Kasumi-1 (cell line): ENCODE data around the gene SPRR2D.
"Not testable (repeated sequence)": the region's sequence is repeated elsewhere in the genome, so short reads cannot be mapped to it uniquely, and the experiment has no call there.

ENCODE experiments used
- DNase-seq, 2 experiments: peaks; one replicate each; lab custom pipeline; 2025; lab: John Stamatoyannopoulos, UW

SPRR2D gene

DNA sequence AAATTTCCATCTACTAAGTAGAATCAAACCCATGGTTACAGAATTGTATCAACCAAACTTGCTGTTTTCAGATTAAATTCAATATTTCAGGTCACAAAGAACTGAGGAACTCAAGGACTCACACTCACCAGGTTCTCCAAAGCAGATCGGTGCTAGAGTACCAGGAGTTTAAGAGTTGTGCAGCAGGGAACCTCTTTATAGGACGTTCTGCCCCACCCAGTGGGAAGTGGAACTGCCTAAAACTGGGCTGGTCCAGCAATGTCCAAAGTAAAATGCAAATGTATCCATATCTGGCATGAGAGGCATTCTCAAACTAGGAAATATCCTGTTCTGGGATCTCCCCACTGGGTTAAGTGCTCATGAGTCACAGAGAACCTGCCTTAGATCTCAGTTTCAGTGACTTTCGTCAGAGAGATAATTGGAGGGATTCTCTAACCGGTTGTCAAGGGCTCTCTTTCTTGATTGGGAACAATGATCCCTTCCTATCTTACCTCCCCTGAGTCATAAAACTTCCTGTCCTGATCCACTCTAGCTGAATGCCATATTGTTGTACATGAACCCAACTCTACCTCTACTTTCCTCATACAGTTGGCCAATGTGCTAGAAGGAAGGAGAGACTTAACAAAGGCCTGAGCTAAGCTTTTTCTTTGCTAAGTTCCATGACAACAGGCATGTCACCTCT lies at the start of gene SPRR2D:
Gene SPRR2D (minus strand): TSS at position 171 of the 682 bp plus-strand sequence. CDS start 774 bp downstream, outside the sequence.
- DNase-seq: no peak

DNA sequence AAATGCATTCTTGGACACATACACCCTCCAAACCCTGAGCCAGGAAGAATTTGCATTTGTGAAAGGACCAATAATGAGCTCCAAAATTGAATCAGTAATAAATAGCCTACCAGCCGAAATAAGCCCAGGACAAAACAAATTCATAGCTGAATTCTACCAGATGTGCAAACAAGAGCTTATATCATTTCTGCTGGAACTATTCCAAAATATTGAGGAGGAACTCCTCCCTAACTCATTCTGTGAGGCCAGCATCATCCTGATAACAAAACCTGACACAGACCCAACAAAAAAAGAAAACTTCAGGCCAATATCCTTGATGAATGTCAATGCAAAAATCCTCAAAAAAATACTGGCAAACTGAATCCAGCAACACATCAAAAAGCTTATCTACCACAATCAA lies 46.7 kb upstream of the SPRR2D start:
- DNase-seq: no peak

- no peak for DNase-seq
Measured at GRCh38 chr1:153081736-153082135, 40.8 kb upstream of the SPRR2D start.

- no peak for DNase-seq
Measured at GRCh38 chr1:153072806-153073726, 32.1 kb upstream of the SPRR2D start.

DNA sequence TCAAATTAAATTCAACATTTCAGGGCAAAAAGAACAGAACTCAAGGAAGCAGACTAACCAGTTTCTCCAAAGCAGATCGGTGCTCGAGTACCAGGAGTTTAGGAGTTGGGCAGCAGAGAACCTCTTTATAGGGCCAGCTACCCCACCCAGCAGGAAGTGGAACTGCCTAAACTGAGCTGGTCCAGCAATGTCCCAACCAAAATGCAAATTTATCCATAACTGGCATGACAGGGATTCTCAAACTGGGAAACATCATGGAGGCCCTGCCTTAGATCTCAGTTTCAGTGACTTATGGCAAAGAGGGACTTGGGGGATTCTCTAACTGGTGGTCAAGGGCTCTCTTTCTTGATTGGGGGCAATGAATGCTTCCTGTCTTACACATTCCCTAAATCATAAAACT lies 30.6 kb upstream of the SPRR2D start, which contains the start of gene SPRR2B:
Gene SPRR2B (minus strand): TSS at position 101 of the 400 bp plus-strand sequence. CDS start 772 bp downstream, outside the sequence.
- no peak for DNase-seq

GRCh38 chr1:153070243-153070642 lies 29.3 kb upstream of the SPRR2D start:
- no peak for DNase-seq

DNA sequence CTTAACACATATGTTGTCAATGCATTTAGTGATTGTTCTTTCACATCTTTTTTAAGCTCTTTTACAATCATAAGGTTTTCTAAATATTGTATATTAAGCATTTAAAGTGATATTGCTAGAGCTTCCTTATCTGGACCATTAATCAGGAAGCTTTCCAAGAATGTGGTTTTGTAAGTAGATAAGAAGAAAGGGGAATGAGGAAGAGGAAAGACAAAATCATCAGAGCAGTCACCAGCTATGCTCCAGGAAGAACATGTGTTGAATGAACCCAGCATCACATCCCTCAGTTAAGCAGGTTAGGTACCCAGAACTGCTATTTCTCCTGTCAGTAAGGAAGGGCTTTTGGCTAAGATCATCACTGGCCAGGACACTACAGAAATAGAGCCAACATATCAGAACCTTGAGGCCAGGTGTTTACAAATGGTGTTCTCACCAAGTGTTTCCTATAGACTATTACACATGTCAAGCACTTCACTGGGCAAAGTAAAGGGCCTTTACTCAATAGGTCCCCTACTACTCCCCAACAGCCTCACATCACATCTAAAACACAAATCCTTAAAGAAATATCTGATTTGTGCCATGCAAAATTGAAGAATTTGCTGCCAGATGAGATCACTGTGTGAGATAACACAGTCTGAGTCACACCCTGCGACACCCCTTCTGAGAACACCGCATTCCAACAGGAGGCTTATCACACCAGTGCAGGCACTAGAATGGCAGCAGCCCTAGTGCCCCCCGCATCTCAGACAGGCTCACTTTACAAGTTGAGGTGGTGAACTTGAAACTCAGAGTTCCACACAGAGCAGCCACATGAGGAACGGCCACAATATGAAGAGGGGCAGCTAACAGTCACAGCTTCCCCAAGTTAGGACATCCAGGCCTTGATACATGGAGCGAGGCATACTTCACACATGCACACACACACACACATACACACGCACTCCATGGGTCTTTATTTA lies 18.2 kb upstream of the SPRR2D start:
- DNase-seq: no peak

- peak in 1 of 2 experiments; percentile 13 for DNase-seq
Measured at GRCh38 chr1:153058154-153058553, 17.2 kb upstream of the SPRR2D start.

DNA sequence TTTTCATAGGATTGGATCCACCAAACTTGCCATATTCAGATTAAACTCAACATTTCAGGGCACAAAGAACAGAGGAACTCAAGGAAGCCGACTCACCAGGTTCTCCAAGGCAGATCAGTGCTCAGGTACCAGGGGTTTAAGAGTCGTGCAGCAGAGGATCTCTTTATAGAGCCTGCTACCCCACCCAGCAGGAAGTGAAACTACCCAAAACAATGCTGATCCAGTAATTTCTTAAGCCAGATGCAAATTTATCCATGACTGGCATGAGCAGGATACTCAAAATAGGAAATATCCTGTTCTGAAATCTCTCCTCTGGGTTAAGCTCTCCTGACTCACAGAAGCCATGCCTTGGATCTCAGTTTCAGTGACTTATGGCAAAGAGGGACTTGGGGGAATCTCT lies 16.5 kb upstream of the SPRR2D start, which contains the start of gene SPRR2A:
Gene SPRR2A (minus strand): TSS at position 138 of the 400 bp plus-strand sequence. CDS start 777 bp downstream, outside the sequence.
- no peak for DNase-seq

- DNase-seq: not testable (repeated sequence)
Measured at GRCh38 chr1:153056111-153056510, 15.2 kb upstream of the SPRR2D start.

DNA sequence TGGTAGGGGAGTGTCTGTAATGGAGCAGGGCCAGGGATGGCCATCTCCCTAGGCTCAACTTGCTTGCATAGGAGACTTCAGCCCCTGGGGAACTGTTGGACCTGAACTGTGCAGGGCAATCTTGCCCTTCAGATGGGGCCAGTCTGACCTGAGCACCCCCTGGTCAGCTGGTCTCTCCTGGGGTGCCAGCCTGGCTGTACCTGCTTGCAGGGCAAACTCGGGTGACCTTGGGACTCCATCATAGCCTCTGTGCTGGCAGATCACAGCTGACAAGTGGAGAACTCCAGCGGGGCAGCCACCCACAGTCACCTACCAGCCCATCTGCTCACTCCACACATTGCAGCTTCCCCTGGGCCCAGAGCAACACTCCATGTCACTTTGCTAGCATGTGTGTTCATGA lies 8.3 kb upstream of the SPRR2D start:
- no peak for DNase-seq

GRCh38 chr1:153035211-153035610 lies 5.7 kb downstream of the SPRR2D start:
- no peak for DNase-seq

- DNase-seq: peak in 1 of 2 experiments; percentile 21
Measured at GRCh38 chr1:153032677-153033308, 8.1 kb downstream of the SPRR2D start.

GRCh38 chr1:153032073-153032472 lies 8.8 kb downstream of the SPRR2D start:
- DNase-seq: no peak

- no peak for DNase-seq
Measured at GRCh38 chr1:153030895-153031294, 10.0 kb downstream of the SPRR2D start, which contains the start of gene SPRR1B. TSS of gene SPRR1B (plus strand) at chr1:153031203. CDS start at chr1:153032346, 1,143 bp downstream.

DNA sequence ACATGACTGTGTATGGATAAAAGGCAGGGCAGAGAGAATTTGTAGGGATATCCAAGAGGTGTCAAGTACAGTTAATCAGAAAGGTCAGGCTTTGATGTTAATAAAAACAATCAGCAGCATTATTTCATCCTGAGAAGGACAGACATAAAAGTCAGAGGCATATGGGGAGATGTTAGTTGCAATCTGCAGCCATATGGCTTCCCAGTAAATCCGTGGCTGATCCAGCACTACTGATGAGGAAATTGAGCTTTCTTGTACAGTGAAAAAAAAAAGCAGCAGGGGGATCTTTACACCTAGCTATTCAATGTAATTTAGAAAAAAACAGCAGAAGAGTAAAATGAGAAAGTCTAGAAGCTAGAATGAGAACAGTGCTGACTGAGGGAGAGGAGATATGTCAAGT lies 12.2 kb downstream of the SPRR2D start:
- no peak for DNase-seq

DNA sequence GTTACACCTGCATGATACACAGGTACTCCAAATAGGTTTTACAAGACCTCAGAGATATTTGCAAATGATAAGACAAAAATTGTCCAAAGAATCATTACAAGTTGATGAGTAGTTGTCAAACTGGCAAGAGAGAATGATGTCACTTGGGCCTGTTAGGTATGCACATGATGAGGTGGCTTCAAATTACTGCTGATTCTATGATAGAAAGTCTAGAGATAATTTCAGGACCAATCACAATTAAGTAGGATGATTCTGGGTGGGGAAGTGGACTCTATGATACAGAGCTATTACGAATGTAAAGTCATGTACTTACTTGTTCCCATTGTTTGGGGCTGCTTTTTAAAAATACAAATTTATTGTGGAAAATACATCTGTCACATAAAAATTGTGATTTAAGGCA lies 15.1 kb downstream of the SPRR2D start:
- DNase-seq: no peak

DNA sequence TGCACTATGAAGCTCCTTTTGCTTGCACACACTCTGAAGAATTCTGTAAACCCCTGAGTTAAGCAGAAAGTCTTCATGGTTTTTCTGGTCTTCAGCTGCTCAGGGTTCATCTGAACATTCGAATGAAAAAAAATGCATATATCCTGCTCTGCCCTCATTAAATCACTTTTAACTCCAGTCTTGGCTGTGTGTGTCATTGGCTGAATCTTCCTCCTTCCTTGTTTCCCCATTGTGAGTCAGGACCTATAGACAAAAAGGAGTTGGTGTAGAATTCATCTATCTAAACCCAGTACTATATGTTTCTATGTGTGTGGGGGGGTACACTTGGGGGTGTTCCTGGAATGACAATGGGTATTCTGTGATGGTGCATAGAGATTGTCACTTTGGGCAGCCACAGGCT lies 16.5 kb downstream of the SPRR2D start:
- no peak for DNase-seq

DNA sequence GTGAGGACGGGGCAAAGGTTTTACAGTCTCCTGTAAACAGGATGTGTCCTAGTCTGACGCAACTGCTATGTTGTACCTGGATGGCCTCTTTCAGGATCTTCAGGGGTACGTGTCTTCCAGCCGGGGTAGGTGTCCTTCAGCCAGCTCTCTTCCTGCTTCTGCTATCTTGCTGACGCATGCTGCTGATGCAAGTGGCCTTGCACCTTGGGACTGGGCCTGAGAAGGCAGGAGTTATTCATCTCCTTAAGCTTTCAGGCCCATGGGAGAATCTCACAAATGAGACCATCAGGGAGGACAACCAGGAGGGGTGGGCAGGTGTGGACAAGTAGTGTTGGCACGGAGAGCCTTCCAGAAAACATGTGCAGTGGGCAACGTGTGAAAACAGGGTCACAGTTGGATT lies 17.8 kb downstream of the SPRR2D start:
- DNase-seq: no peak

DNA sequence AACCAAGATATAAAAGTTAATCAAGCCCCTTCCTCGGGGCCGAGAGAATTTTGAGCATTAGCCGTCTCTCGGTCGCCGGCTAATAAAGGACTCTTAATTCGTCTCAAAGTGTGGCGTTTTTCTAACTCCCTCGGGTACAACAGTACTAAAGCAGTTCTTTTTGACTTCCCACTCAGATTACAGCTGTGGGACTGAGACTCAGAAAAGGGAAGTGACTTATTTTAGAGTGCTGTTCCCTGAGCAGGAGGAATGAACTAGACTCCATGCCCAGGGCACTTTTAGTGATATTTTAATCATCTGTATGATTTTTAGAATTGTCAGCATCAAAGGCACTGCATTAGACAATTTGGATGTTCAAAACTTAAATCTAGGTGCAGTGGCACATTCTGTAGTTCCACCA lies 18.6 kb downstream of the SPRR2D start:
- peak in 1 of 2 experiments; percentile 11 for DNase-seq

DNA sequence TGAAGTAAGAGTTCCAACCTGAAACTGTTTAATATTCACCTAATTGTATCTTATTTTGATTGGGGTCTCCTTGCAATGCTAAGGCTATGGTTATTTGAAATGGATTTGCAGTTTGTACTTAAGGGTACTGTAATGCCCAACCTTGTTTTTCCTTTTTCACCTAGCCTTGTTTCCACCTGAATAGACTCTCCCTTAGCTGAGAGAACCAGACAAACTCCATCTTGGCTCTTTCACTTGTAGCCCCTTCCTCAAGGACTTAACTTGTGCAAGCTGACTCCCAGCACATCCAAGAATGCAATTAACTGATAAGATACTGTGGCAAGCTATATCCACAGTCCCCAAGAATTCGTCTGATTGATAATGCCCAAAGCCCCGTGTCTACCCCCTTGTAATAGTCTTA lies 19.1 kb downstream of the SPRR2D start:
- not testable (repeated sequence) for DNase-seq
